Smooth muscle cell of the brain vasculature (primary cell): ENCODE measurements around the gene FOXC2.

Experiments used
- DNase-seq: peaks from one replicate; pipeline ENCODE4 v3.0.0-alpha.2; 2012; ENCODE audit warnings: low read depth, low spot score

FOXC2 gene

GRCh38 chr16:86566601-86566965 lies at the start of gene FOXC2:
Gene FOXC2, plus strand, starts transcription at chr16:86566829. Its CDS starts 507 bp downstream, at chr16:86567336.
- DNase-seq, result peak; percentile 95

GRCh38 chr16:86517033-86517432 lies 49.6 kb upstream of the FOXC2 start:
- DNase-seq, result no peak

- DNase-seq, result no peak
Measured at GRCh38 chr16:86517652-86518258, 48.9 kb upstream of the FOXC2 start.

- no peak for DNase-seq
Measured at GRCh38 chr16:86519007-86519648, 47.5 kb upstream of the FOXC2 start.

- peak; percentile 9 for DNase-seq
Measured at GRCh38 chr16:86519649-86520316, 46.8 kb upstream of the FOXC2 start.

GRCh38 chr16:86520317-86521210 lies 46.1 kb upstream of the FOXC2 start:
- DNase-seq, result no peak

- DNase-seq, result no peak
Measured at GRCh38 chr16:86521236-86522197, 45.1 kb upstream of the FOXC2 start.

GRCh38 chr16:86522634-86523033 lies 44.0 kb upstream of the FOXC2 start:
- no peak for DNase-seq

- DNase-seq, result no peak
Measured at GRCh38 chr16:86523166-86523740, 43.4 kb upstream of the FOXC2 start.

GRCh38 chr16:86524029-86524428 lies 42.6 kb upstream of the FOXC2 start:
- DNase-seq, result no peak

- DNase-seq, result no peak
Measured at GRCh38 chr16:86525696-86526095, 40.9 kb upstream of the FOXC2 start.

- DNase-seq, result no peak
Measured at GRCh38 chr16:86527366-86527765, 39.3 kb upstream of the FOXC2 start.

GRCh38 chr16:86528061-86528929 lies 38.3 kb upstream of the FOXC2 start:
- no peak for DNase-seq

- DNase-seq, result no peak
Measured at GRCh38 chr16:86529160-86529559, 37.5 kb upstream of the FOXC2 start.

GRCh38 chr16:86530251-86531190 lies 36.1 kb upstream of the FOXC2 start:
- no peak for DNase-seq

GRCh38 chr16:86531191-86531545 lies 35.5 kb upstream of the FOXC2 start:
- no peak for DNase-seq

GRCh38 chr16:86531641-86532525 lies 34.7 kb upstream of the FOXC2 start:
- DNase-seq, result no peak

GRCh38 chr16:86532526-86532815 lies 34.2 kb upstream of the FOXC2 start:
- DNase-seq, result no peak
